Naive thymus-derived CD8-positive, alpha-beta T cell (primary cell): ENCODE measurements around the gene GCG. TPM values are rescaled to one million over a fixed set of nuclear protein-coding genes. Genes with fewer than 3 reads are reported as not detected.

Experiments used
- ATAC-seq, 2 donors: fragments of 150-1000 bp; cut with Tn5 transposase in 1 of 2; sonication (Bioruptor Pico), chemical (Tn5 transposase) in 1 of 2; 1 replicate in 1 of 2; 2 replicates in 1 of 2; pipeline ENCODE4 v1.10.0; 2021; ENCODE audit warnings: mild to moderate bottlenecking in 2 of 2, moderate library complexity in 2 of 2
- POLR2A ChIA-PET: fragments of 350-600 bp; sonication (Branson Sonifier 250); formaldehyde crosslinking; loops from one replicate; lab custom pipeline; 2021; ENCODE audit warnings: antibody characterized with exemption; lab: Charles Lee
- DNase-seq, 10 donors: peaks; one replicate each; pipeline versions ENCODE4 v3.0.0 to v3.0.0-alpha.2; 2020 to 2022
- H3K27ac Mint-ChIP-seq, 10 donors: one replicate each; pipeline ENCODE4 v1.8.0; 2020 to 2022; ENCODE audit warnings: mild to moderate bottlenecking in 10 of 10, mixed read lengths in 10 of 10, moderate library complexity in 4 of 10, inconsistent platforms in 1 of 10
- H3K27me3 Mint-ChIP-seq, 5 donors: one replicate each; pipeline ENCODE4 v1.8.0; 2021 to 2022; ENCODE audit warnings: mixed read lengths in 5 of 5
- H3K36me3 Mint-ChIP-seq, 3 donors: one replicate each; pipeline ENCODE4 v1.8.0; 2020 to 2022; ENCODE audit warnings: mixed read lengths in 3 of 3, mild to moderate bottlenecking in 2 of 3, inconsistent platforms in 1 of 3
- H3K4me1 Mint-ChIP-seq, 4 donors: one replicate each; pipeline ENCODE4 v1.8.0; 2021 to 2022; ENCODE audit warnings: mixed read lengths in 4 of 4
- H3K4me3 Mint-ChIP-seq, 10 donors: one replicate each; pipeline ENCODE4 v1.8.0; 2020 to 2022; ENCODE audit warnings: mild to moderate bottlenecking in 10 of 10, mixed read lengths in 10 of 10, moderate library complexity in 6 of 10, inconsistent platforms in 1 of 10
- H3K9me3 Mint-ChIP-seq, 9 donors: one replicate each; pipeline ENCODE4 v1.8.0; 2020 to 2022; ENCODE audit warnings: mixed read lengths in 9 of 9, mild to moderate bottlenecking in 3 of 9, inconsistent platforms in 1 of 9, moderate library complexity in 1 of 9
- polyA plus RNA-seq, 3 donors: library from polyadenylated mRNA; unstranded; fragments of 300-500 nt; fragmentation: Illumina TruSeq; gene quantifications; one replicate each; pipeline ENCODE4 v1.2.3, GENCODE V29; 2021
- total RNA-seq, 8 experiments: library from RNA in 2 of 8; stranded (reverse) in 2 of 8; gene quantifications; one replicate each; pipeline ENCODE4 v1.2.3 and lab custom pipeline; 2021 to 2026

GCG gene
- total and polyA plus RNA-seq, 5 experiments from 2014 or later, result not detected

DNA sequence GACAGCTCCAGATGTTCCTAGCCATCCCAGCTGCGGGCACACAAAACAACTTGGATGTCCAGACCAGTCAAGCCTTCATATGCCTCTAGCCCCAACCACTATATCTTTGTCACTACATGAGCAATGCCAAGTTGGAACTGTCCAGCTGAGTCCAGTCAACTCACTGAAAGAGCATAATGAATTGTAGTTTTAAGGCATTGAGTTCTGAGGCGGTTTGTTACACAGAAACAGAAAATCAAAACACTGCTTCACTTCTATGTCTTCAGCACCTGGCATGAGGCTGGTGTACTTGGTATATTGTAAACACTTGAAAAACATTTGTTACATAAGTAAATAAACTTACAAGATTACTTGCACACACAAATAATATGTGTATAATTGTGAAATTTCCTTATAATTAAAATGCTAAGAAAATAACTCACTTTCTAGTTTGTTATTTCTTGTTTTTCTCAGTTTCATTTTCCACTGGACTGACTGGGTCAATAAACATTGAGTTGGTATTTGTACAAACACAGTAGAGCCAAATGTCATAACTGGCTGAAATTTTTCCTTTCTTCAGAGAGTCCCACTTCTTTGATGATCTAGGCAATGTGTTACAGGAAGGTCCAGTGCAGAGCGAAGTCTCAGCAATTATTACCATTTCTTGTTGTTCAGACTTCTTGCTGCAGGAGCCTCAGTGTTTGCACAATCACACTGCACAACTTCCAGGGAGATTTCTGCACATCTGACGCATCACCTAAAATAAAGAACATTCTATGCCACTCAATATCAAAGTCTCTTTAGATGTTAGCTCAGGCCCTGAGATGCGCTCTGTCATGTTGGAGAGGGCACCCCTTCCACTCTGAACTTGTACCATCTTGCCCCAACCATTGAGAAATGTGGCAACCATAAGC, 39.8 kb downstream of the GCG start:
- POLR2A ChIA-PET, result no interaction called here
- H3K9me3 Mint-ChIP-seq, result peaks cover 0 to 13% (median 3%) of the 10 kb centered on the region in 9 donors
- H3K27me3 Mint-ChIP-seq, result no peaks in the 10 kb centered on the region
- DNase-seq (no peak), ATAC-seq (no peak)
- no peak overlapping the region for H3K4me3 Mint-ChIP-seq
- no peak overlapping the region for H3K27ac Mint-ChIP-seq
- peaks cover 0 to 6% (median under 1%) of the 10 kb centered on the region in 4 donors for H3K4me1 Mint-ChIP-seq
- H3K36me3 Mint-ChIP-seq, result peaks cover 0 to 12% (median 1%) of the 10 kb centered on the region in 3 donors

DNA sequence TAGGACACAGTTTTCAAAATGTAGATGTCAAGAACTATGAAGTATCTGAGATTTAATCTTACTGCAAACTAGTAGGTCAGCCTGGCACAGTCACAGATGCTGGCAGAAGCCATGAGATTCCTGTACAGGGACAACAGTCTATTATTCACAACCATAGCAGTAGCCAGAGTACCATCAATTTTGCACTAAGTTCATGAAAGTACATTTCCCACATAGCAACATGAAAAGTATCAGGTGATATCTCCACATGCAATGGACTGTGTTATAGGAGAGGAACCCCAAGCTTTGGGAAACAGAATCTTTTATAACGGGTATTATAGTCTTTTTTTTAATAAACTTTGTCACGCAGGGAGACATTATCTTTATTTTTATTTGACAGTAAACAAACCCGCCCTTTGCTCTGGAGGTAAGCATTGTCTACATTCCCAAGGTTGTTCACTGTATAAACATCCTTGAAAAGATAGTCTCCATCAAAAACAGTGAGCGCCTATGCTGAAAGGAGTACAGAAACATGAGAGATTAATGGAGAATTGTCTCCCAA, 44.6 kb downstream of the GCG start:
- no peak overlapping the region for H3K27ac Mint-ChIP-seq
- ATAC-seq (no peak), DNase-seq (no peak)
- no peak overlapping the region for H3K4me3 Mint-ChIP-seq
- no peaks in the 10 kb centered on the region for H3K27me3 Mint-ChIP-seq
- no peaks in the 10 kb centered on the region for H3K36me3 Mint-ChIP-seq
- no peaks in the 10 kb centered on the region for H3K9me3 Mint-ChIP-seq
- POLR2A ChIA-PET, result no interaction called here
- H3K4me1 Mint-ChIP-seq, result peaks cover 0 to 3% (median 0%) of the 10 kb centered on the region in 4 donors

DNA sequence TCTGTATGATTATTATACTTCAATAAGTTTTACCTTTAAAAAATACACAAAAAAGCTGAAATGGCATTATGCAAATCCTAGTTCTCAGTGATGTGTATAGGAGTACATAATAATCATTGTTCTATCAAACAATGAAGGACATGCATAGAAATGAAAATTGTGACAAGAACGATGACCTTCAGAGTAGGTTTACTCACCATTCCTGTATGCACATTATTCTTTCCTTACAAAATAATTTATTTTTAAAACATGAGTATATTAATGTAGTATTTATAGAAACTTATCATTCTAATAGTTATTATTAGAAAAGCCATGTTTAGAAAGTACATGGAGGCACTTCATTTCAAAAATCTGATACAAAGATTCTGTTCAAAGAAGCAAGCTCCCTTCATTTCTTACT, 45.3 kb downstream of the GCG start:
- no peaks in the 10 kb centered on the region for H3K36me3 Mint-ChIP-seq
- H3K27me3 Mint-ChIP-seq, result no peaks in the 10 kb centered on the region
- ATAC-seq (no peak), DNase-seq (no peak)
- peaks cover 0 to 3% (median 0%) of the 10 kb centered on the region in 4 donors for H3K4me1 Mint-ChIP-seq
- POLR2A ChIA-PET, result no interaction called here
- no peaks in the 10 kb centered on the region for H3K9me3 Mint-ChIP-seq
- H3K27ac Mint-ChIP-seq, result no peak overlapping the region
- H3K4me3 Mint-ChIP-seq, result no peak overlapping the region

DNA sequence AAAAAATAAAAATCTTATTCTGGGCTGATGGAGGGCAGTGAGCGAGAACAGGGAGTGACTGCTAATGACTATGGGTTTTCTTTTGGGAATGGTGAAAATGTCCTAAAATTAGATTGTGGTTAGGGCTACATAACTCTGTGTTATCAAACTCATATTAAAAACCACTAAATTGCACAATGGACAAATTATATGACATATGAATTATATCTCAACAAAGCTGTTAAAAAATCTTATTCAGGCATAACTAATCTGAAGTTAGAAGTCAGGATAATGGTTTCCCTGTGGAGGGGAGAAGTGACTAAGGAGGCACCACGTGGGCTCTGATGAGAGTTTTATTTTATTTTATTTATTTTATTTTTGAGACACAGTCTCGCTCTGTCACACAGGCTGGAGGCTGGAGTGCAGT, 45.9 kb downstream of the GCG start:
- no peak overlapping the region for H3K27ac Mint-ChIP-seq
- H3K4me1 Mint-ChIP-seq, result peaks cover 0 to 3% (median 0%) of the 10 kb centered on the region in 4 donors
- DNase-seq (no peak), ATAC-seq (no peak)
- H3K36me3 Mint-ChIP-seq, result no peaks in the 10 kb centered on the region
- POLR2A ChIA-PET, result no interaction called here
- H3K4me3 Mint-ChIP-seq, result no peak overlapping the region
- H3K9me3 Mint-ChIP-seq, result no peaks in the 10 kb centered on the region
- no peaks in the 10 kb centered on the region for H3K27me3 Mint-ChIP-seq

DNA sequence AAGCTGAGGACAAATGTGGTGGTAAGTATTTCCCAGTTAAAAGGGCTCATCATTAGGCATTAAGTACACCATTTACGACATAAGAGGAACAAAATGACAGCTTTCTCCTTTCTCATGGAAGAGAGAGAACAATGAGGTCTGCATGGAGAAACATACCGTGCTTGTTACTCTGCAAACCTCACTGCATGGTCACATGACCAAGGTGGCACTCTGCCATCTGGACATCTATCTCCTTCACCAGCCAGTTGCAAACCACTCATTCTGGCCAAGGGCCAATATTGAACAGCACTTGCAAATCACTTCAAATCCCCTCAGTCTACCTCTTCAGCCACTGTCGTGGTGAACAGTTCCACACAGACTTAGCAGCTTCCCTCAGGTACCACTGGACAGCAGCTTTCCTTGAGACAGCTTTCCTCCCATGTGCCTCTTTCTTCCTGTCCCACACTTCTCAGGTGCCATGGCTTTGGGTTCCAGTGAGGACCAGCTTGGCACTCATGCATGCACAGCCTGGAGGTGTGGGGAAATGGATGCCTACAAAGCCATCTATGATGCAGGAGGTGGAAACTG, 48.5 kb downstream of the GCG start:
- DNase-seq, result no peak
- Mint-ChIP-seq H3K27ac (no peak overlapping the region), H3K4me1 (peaks cover 0 to 4% (median 0%) of the 10 kb centered on the region in 4 donors), H3K27me3 (no peaks in the 10 kb centered on the region), H3K9me3 (no peaks in the 10 kb centered on the region), H3K36me3 (no peaks in the 10 kb centered on the region), H3K4me3 (no peak overlapping the region)
- no peak for ATAC-seq
- POLR2A ChIA-PET, result no interaction called here

DNA sequence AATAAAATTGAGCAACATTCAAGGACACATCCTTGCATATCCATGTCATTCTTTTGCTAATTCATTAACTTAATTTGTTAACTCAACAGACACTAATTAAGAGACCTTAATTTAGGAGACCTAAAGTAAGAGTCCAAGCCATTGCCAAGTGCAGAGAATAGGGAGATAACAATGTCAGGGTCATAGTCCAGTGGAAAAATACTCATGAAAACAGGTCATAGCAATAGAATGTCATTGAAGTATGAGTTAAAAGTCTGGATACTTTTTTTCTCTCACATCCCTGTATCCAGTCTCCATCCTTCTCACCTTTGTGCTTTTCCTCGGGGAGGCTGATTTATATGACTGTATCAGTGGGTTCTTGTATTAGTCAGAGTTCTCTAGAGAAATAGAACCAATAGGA, 51.5 kb downstream of the GCG start:
- Mint-ChIP-seq H3K27me3 (no peaks in the 10 kb centered on the region), H3K27ac (no peak overlapping the region), H3K36me3 (no peaks in the 10 kb centered on the region), H3K4me3 (no peak overlapping the region), H3K9me3 (no peaks in the 10 kb centered on the region), H3K4me1 (peaks cover 0 to 2% (median 0%) of the 10 kb centered on the region in 4 donors)
- POLR2A ChIA-PET, result no interaction called here
- DNase-seq (no peak), ATAC-seq (no peak)

DNA sequence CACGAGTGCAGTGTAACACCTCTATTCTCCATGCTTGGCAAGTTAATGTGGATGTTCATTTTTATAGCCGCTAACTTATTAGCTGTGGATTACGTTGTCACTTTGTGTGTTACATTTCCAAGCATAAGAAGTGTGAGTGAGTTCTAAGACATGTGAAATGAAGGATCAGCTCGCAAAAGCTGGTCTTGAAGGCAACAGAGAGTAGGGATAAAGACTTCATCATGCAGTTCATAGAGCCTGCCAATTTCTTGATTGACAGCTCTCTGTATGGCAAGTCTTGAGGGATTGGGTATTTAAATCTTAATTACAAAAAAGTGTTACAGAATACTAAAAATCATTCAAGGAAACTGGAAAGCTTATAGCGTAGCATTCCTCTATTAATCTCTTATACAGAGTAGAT, 52.2 kb downstream of the GCG start:
- Mint-ChIP-seq H3K9me3 (no peaks in the 10 kb centered on the region), H3K4me3 (no peak overlapping the region), H3K27ac (no peak overlapping the region), H3K36me3 (no peaks in the 10 kb centered on the region), H3K4me1 (peaks cover 0 to 2% (median 0%) of the 10 kb centered on the region in 4 donors), H3K27me3 (no peaks in the 10 kb centered on the region)
- POLR2A ChIA-PET, result no interaction called here
- ATAC-seq, result no peak
- DNase-seq, result no peak

Other genes starting within 250 kb of the GCG start
- 10 to 100 TPM; 23.4 to 27.0 TPM for gene DPP4, start 78.0 kb downstream of the GCG start, total RNA-seq
- 10 to 100 TPM; 13.3 to 49.6 (median 44.4) TPM for gene DPP4, start 78.0 kb downstream of the GCG start, polyA plus RNA-seq
- not detected for gene FAP, start 91.2 kb upstream of the GCG start, total RNA-seq
- not detected for gene FAP, start 91.2 kb upstream of the GCG start, polyA plus RNA-seq
- gene IFIH1, start 166.4 kb upstream of the GCG start, total RNA-seq, result 10 to 100 TPM; 24.3 to 25.5 TPM
- gene IFIH1, start 166.4 kb upstream of the GCG start, polyA plus RNA-seq, result 10 to 100 TPM; 10.6 to 15.7 (median 12.6) TPM
- gene GCA, start 191.9 kb upstream of the GCG start, total RNA-seq, result 10 to 100 TPM; 17.5 to 20.9 TPM
- 10 to 100 TPM; 12.2 to 19.1 (median 16.4) TPM for gene GCA, start 191.9 kb upstream of the GCG start, polyA plus RNA-seq